ENCODE results near the gene DPP10. TPM values are rescaled to one million over a fixed set of nuclear protein-coding genes. Genes with fewer than 3 reads are reported as not detected.

Gene DPP10
- total and polyA plus RNA-seq, 7 donors: 0.60 to 4.4 (median 3.5) TPM

DNA sequence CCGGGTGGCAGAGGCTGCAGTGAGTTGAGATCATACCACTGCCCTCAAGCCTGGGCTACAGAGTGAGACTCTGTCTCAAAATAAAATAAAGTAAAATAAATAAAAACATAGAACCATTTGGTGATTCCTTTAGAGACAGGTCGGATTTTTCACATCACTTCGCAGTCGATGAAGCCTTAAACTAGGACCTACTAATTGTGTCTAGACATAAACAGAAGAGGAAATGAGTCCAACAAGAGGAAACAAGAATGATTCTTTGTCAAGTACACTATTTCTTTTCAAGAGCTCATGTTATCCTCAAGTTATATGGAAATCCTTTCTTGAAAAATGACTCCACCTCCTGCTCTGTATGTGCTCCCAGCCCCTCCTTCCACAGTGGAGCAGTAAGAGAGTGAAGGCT lies 758.9 kb downstream of the DPP10 start:
- Histone ChIP-seq H3K9me3 (no peaks in the 10 kb centered on the region), H3K4me3 (no peak overlapping the region), H3K27ac (no peak overlapping the region), H3K4me1 (peaks cover 0 to 15% (median 7%) of the 10 kb centered on the region in 4 donors), H3K36me3 (no peaks in the 10 kb centered on the region), H3K27me3 (no peaks in the 10 kb centered on the region)
- no peak for DNase-seq
- intact Hi-C loops (cut with DNase I): no loop called here
- no peak for TF ChIP-seq POLR2AphosphoS5 (IDR thresholded peaks at IDR 0.05)
- TF ChIP-seq, protein P1, sequence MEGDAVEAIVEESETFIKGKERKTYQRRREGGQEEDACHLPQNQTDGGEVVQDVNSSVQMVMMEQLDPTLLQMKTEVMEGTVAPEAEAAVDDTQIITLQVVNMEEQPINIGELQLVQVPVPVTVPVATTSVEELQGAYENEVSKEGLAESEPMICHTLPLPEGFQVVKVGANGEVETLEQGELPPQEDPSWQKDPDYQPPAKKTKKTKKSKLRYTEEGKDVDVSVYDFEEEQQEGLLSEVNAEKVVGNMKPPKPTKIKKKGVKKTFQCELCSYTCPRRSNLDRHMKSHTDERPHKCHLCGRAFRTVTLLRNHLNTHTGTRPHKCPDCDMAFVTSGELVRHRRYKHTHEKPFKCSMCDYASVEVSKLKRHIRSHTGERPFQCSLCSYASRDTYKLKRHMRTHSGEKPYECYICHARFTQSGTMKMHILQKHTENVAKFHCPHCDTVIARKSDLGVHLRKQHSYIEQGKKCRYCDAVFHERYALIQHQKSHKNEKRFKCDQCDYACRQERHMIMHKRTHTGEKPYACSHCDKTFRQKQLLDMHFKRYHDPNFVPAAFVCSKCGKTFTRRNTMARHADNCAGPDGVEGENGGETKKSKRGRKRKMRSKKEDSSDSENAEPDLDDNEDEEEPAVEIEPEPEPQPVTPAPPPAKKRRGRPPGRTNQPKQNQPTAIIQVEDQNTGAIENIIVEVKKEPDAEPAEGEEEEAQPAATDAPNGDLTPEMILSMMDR (IDR thresholded peaks at IDR 0.05): no peak
- no peak for TF ChIP-seq POLR2A (IDR thresholded peaks at IDR 0.05)
- TF ChIP-seq EP300 (IDR thresholded peaks at IDR 0.05): no peak
- 90 to 93% methylated on average over 4 of the region's 4 CpGs for WGBS, 2 donors

DNA sequence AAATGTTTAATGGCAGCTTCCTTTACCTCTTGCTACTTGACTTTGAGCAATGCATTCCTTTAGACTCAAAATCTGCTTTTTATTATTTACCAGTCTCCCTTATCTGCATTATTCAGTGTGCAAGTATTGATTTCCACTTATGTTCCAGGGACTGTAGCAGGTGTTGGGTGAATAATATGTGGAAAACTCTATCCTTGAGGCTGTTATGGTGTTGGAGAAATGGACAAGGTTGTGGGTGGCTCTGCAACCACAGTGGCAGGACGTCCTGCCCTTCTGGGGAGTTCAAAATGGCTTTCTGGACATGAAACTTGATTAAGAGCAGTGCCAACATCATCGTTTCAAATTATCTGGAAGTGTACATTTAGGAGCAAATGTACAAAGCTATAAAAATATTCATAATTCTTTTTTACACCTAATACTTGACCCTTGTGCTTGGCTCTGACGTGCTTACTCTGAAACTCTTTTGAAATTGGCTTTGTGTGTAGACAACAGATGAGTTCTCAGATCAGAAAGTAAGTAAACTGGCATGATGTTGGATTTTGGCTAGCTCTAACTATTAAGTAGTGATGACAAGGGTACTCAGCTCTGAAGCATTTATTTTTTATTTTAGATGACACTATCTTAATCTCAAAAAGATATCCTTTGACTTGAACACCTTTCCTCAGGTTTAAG lies 766.2 kb downstream of the DPP10 start:
- no peaks in the 10 kb centered on the region for H3K27me3 ChIP-seq
- TF ChIP-seq POLR2A (IDR thresholded peaks at IDR 0.05) (no peak), POLR2AphosphoS5 (IDR thresholded peaks at IDR 0.05) (no peak), EP300 (IDR thresholded peaks at IDR 0.05) (no peak)
- TF ChIP-seq, protein P1 (IDR thresholded peaks at IDR 0.05): no peak
- H3K27ac ChIP-seq: no peak overlapping the region
- no peak overlapping the region for H3K4me3 ChIP-seq
- H3K4me1 ChIP-seq: no peaks in the 10 kb centered on the region
- no peak for DNase-seq
- intact Hi-C loops (cut with DNase I): no loop called here
- H3K9me3 ChIP-seq: no peaks in the 10 kb centered on the region
- 70 to 85% methylated on average over 3 of the region's 3 CpGs for WGBS, 2 donors
- no peaks in the 10 kb centered on the region for H3K36me3 ChIP-seq

DNA sequence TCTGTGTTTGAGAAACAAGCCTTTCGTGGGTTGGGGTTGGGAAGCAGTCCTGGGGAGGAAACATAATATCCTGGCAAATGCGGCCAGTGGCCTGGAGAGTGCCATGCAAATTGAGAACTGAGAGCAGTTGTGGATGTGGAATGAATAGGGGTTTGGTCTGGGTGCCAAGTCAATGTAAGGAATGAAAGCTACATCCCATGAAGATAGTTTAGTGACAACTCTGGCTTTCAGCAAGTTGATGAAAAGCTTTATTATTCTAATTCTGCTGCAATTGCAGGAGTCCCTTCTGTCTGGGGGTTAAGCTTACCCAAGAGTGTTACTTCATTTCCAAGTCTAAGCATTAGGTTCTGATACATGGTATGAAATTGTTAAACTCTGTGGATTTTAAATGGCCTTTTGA lies 771.6 kb downstream of the DPP10 start:
- intact Hi-C loops (cut with DNase I): no loop called here
- DNase-seq: no peak
- TF ChIP-seq POLR2A (IDR thresholded peaks at IDR 0.05) (no peak), POLR2AphosphoS5 (IDR thresholded peaks at IDR 0.05) (no peak), EP300 (IDR thresholded peaks at IDR 0.05) (no peak)
- TF ChIP-seq, protein P1 (IDR thresholded peaks at IDR 0.05): no peak
- Histone ChIP-seq H3K36me3 (no peaks in the 10 kb centered on the region), H3K27ac (no peak overlapping the region), H3K4me1 (no peaks in the 10 kb centered on the region), H3K27me3 (no peaks in the 10 kb centered on the region), H3K4me3 (no peak overlapping the region), H3K9me3 (no peaks in the 10 kb centered on the region)
- 78 to 89% methylated on average over 2 of the region's 2 CpGs for WGBS, 2 donors

DNA sequence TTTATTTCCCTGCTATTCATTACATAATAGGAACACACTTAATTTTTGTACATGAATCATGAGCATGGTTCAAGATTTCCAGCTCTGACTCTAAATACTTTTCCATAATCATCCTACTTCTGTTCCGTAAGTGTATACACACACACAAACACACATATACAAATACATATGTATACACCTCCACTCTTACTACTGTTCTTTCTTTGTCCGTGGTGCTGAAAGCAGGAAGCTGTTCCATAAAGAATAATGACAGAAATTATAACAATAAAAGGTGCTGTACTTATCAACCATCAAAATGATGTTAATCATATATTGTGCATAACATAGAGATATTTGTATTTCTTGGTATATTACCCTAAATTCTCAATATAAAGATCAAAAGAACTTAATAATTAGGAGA lies 776.9 kb downstream of the DPP10 start:
- TF ChIP-seq POLR2AphosphoS5 (IDR thresholded peaks at IDR 0.05) (no peak), POLR2A (IDR thresholded peaks at IDR 0.05) (no peak), EP300 (IDR thresholded peaks at IDR 0.05) (no peak)
- TF ChIP-seq, protein P1 (IDR thresholded peaks at IDR 0.05): no peak
- 89 to 94% methylated on average over 2 of the region's 2 CpGs for WGBS, 2 donors
- no peak overlapping the region for H3K27ac ChIP-seq
- no peak overlapping the region for H3K4me3 ChIP-seq
- no peaks in the 10 kb centered on the region for H3K36me3 ChIP-seq
- DNase-seq: no peak
- no peaks in the 10 kb centered on the region for H3K4me1 ChIP-seq
- no peaks in the 10 kb centered on the region for H3K9me3 ChIP-seq
- intact Hi-C loops (cut with DNase I): no loop called here
- no peaks in the 10 kb centered on the region for H3K27me3 ChIP-seq

DNA sequence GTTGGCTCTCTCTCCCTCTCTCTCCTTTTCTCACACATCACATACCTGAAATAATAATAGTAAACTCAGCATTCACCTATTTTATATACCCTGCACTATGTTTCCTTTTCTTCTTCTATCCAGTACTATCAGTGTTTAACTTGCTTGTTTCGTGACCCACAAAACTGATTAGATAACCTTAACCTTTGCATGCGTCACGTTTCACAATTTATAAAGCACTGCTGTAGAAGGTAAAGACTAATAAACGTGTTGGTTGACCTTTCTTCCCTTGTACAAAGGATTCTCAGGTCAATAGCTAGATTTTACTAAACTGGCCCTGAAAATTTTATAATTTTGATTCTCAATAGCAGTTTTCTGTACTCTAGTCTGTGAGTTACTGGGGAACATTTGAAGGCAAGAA lies 791.7 kb downstream of the DPP10 start:
- WGBS, 2 donors: 60 to 74% methylated on average over 4 of the region's 4 CpGs
- no peak overlapping the region for H3K27ac ChIP-seq

More for the DNA sequence above, 791.7 kb downstream of the DPP10 start:
- no peak for DNase-seq
- Histone ChIP-seq H3K27me3 (no peaks in the 10 kb centered on the region), H3K9me3 (no peaks in the 10 kb centered on the region), H3K4me3 (no peak overlapping the region), H3K4me1 (no peaks in the 10 kb centered on the region), H3K36me3 (no peaks in the 10 kb centered on the region)
- intact Hi-C loops (cut with DNase I): no loop called here
- TF ChIP-seq POLR2AphosphoS5 (IDR thresholded peaks at IDR 0.05) (no peak), POLR2A (IDR thresholded peaks at IDR 0.05) (no peak), EP300 (IDR thresholded peaks at IDR 0.05) (no peak)
- TF ChIP-seq, protein P1 (IDR thresholded peaks at IDR 0.05): no peak

Data from sigmoid colon (tissue), 7 donors.